ENCODE data around the gene MTO1.

MTO1 gene

GRCh38 chr6:73516514-73517489 is 55.3 kb downstream of the MTO1 start:
- no peak for TF ChIP-seq CTCF (conservative IDR thresholded peaks at IDR 0.05)
- peak overlapping the region; percentile 98 for H3K27ac ChIP-seq

- peak overlapping the region; percentile 98 for H3K27ac ChIP-seq
Measured at GRCh38 chr6:73518100-73518981, 56.8 kb downstream of the MTO1 start.

GRCh38 chr6:73518982-73519881 is 57.7 kb downstream of the MTO1 start:
- H3K27ac ChIP-seq = peak overlapping the region; percentile 98

GRCh38 chr6:73519926-73520687 is 58.6 kb downstream of the MTO1 start:
- TF ChIP-seq CTCF (conservative IDR thresholded peaks at IDR 0.05) = no peak
- H3K27ac ChIP-seq = peak overlapping the region; percentile 98

- H3K27ac ChIP-seq = peak within 1 kb of the TSS; percentile 98
- no peak for TF ChIP-seq CTCF (conservative IDR thresholded peaks at IDR 0.05)
Measured at GRCh38 chr6:73520688-73521350, 59.3 kb downstream of the MTO1 start, which contains the start of gene EEF1A1. EEF1A1 (minus strand) TSS chr6:73521032; CDS start chr6:73520026, 1,006 bp downstream.

GRCh38 chr6:73521351-73521985 is 59.9 kb downstream of the MTO1 start:
- peak overlapping the region; percentile 98 for H3K27ac ChIP-seq
- no peak for TF ChIP-seq CTCF (conservative IDR thresholded peaks at IDR 0.05)

- H3K27ac ChIP-seq = peak overlapping the region; percentile 98
- no peak for TF ChIP-seq CTCF (conservative IDR thresholded peaks at IDR 0.05)
Measured at GRCh38 chr6:73523434-73524123, 62.0 kb downstream of the MTO1 start.
